Uterus (tissue), 4 donors: Measurements from ENCODE around the gene ZSCAN16. TPM values are rescaled to one million over a fixed set of nuclear protein-coding genes. Genes with fewer than 3 reads are reported as not detected.
A peak's percentile ranks its signal among the peaks of the same experiment; 100 is the strongest.

Experiments used
- DNase-seq, 2 donors: peaks; one replicate each; pipeline ENCODE4 v3.0.0-alpha.2; 2019 to 2020
- H3K27ac ChIP-seq, 2 donors: fragments of 200-600 bp; sonication (generic); 1 replicate in 1 of 2; 2 replicates in 1 of 2; pipeline ENCODE4 v1.5.1; 2016 to 2018
- H3K27me3 ChIP-seq, 2 donors: fragments of 200-600 bp; sonication (generic); one replicate each; pipeline ENCODE4 v1.5.1; 2018 to 2019; ENCODE audit warnings: control low read depth in 1 of 2
- H3K36me3 ChIP-seq, 2 donors: fragments of 200-600 bp; sonication (generic); one replicate each; pipeline ENCODE4 v1.5.1; 2019; ENCODE audit warnings: control low read depth in 1 of 2
- H3K4me1 ChIP-seq, 2 donors: fragments of 200-600 bp; sonication (generic); one replicate each; pipeline ENCODE4 v1.5.1; 2018 to 2019; ENCODE audit warnings: control low read depth in 1 of 2
- H3K4me3 ChIP-seq, 2 donors: fragments of 200-600 bp; sonication (generic); 1 replicate in 1 of 2; 2 replicates in 1 of 2; pipeline ENCODE4 v1.5.1; 2018 to 2019; ENCODE audit warnings: mild to moderate bottlenecking in 1 of 2
- H3K9me3 ChIP-seq, 2 donors: fragments of 200-600 bp; sonication (generic); one replicate each; pipeline ENCODE4 v1.5.1; 2019; ENCODE audit warnings: control low read depth in 1 of 2
- POLR2A ChIP-seq, 2 donors: fragments of 450-650 bp; IDR thresholded peaks; one replicate each; pipeline ENCODE4 v1.6.1; 2016; ENCODE audit warnings: antibody characterized with exemption in 2 of 2, mild to moderate bottlenecking in 1 of 2, moderate library complexity in 1 of 2
- intact Hi-C: fragments of 100-400 bp; cut with DNase I; formaldehyde crosslinking; loops from one replicate; pipeline ENCODE4 v1.15.1; 2023; ENCODE audit warnings: low total_unique reads
- total RNA-seq, 4 donors: library from RNA; depleted of rRNA in 3 of 4; stranded (reverse); fragments of >200 nt in 3 of 4; gene quantifications; one replicate each; pipeline versions ENCODE4 v1.1.0 to v1.2.4, GENCODE V29; 2014 to 2023
- TF ChIP-seq, protein P1 (sequence below), 4 experiments: fragments of 200-600 bp in 2 of 4; fragments of 450-650 bp in 2 of 4; sonication (generic) in 2 of 4; IDR thresholded peaks; one replicate each; pipeline ENCODE4 v1.5.1; 2016 to 2019; ENCODE audit warnings: antibody characterized with exemption in 4 of 4, mild to moderate bottlenecking in 2 of 4, moderate library complexity in 1 of 4
- donor health status: DM: yes; HTN: yes; CAD: no.

The ZSCAN16 gene
- total RNA-seq, 4 donors from 2014 or later = 1.8 to 7.9 (median 5.3) TPM; not detected in 1

DNA sequence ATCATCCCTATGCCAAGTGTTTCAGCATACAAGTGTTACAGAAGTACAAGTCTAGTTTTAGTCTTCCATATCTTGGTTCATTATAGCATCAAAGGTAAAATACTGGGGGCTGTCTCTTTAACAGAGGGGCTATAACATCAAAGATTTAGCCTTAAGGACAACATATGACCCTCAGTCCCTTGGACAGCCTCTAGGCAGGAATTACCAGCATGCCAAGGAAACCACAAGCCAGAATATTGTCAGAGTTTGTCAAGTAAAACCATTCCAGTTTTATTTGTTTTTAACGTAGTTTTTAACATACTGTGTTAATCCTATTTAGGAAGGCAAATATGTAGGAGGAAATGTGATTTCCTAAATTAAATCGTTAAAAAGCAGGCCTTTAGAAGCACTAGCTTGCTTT lies 35.8 kb downstream of the ZSCAN16 start:
- intact Hi-C loops = no loop called here
- Histone ChIP-seq H3K36me3 (peaks cover 0 to 1% of the 10 kb centered on the region in 2 donors), H3K27ac (no peak overlapping the region), H3K27me3 (no peaks in the 10 kb centered on the region), H3K9me3 (no peaks in the 10 kb centered on the region), H3K4me3 (no peak overlapping the region), H3K4me1 (no peaks in the 10 kb centered on the region)
- no peak for TF ChIP-seq POLR2A (IDR thresholded peaks at IDR 0.05)
- TF ChIP-seq, protein P1, sequence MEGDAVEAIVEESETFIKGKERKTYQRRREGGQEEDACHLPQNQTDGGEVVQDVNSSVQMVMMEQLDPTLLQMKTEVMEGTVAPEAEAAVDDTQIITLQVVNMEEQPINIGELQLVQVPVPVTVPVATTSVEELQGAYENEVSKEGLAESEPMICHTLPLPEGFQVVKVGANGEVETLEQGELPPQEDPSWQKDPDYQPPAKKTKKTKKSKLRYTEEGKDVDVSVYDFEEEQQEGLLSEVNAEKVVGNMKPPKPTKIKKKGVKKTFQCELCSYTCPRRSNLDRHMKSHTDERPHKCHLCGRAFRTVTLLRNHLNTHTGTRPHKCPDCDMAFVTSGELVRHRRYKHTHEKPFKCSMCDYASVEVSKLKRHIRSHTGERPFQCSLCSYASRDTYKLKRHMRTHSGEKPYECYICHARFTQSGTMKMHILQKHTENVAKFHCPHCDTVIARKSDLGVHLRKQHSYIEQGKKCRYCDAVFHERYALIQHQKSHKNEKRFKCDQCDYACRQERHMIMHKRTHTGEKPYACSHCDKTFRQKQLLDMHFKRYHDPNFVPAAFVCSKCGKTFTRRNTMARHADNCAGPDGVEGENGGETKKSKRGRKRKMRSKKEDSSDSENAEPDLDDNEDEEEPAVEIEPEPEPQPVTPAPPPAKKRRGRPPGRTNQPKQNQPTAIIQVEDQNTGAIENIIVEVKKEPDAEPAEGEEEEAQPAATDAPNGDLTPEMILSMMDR (IDR thresholded peaks at IDR 0.05) = no peak
- no peak for DNase-seq

DNA sequence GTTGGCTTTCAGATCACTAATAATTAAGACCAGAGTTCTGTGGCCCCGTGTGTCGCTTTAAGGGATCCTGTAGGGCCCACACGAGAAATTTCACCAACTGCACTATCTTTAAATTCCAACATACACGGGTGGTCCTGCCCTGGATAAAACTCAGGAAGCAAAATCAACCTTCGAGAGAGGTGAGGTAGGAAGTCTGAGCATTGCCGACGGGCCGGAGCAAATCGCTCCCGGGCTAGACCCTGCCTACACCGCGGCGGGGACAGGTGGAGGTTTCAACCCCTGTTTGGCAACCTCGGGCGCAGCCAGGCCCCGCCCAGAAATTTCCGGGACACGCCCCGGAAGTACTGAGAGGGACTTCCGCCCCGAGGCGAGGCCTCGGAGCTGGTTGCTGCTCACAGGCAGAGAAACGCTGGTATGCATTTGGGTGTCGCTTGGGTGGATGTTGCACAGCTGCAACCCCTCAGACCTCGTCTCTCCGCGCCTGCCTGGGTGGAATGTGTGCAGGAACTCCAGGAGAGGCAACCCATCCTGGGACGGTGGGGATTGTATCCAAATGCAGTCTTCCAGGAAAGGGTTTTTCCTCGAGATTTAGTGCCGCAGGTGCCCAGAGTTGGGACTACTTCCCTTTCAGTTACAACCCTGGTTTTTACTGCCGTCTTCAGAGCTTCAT lies 37.1 kb downstream of the ZSCAN16 start:
- peak; percentile 44 to 65 for DNase-seq
- TF ChIP-seq, protein P1 (IDR thresholded peaks at IDR 0.05) = no peak
- TF ChIP-seq POLR2A (IDR thresholded peaks at IDR 0.05) = no peak
- peak overlapping the region in 1 of 2 donors; percentile 13 for H3K27ac ChIP-seq
- H3K36me3 ChIP-seq = no peaks in the 10 kb centered on the region
- intact Hi-C loops = no loop called here
- peak overlapping the region; percentile 38 to 41 for H3K4me3 ChIP-seq
- H3K27me3 ChIP-seq = no peaks in the 10 kb centered on the region
- no peaks in the 10 kb centered on the region for H3K9me3 ChIP-seq
- no peaks in the 10 kb centered on the region for H3K4me1 ChIP-seq

DNA sequence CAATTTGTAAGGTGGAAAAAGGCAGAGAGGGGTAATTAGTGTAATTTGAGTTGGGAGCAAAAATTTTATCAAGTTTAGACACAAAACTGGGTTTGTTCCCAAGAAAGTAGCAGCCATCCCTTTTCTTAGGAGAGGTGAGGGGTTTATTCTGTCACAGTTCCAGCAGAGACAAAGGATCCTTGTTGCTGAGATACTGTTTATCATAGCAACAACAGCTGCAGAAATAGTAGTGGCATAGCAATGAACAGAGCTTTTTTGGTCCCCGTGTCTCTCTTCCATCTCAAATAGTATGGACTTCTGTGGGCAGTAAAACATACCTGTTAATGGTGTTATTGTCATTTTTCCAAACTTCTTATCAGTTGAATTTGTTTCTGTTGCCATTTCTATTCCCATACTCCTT lies 41.2 kb downstream of the ZSCAN16 start:
- H3K27me3 ChIP-seq = no peaks in the 10 kb centered on the region
- intact Hi-C loops = no loop called here
- TF ChIP-seq, protein P1 (IDR thresholded peaks at IDR 0.05) = no peak
- TF ChIP-seq POLR2A (IDR thresholded peaks at IDR 0.05) = no peak

DNA sequence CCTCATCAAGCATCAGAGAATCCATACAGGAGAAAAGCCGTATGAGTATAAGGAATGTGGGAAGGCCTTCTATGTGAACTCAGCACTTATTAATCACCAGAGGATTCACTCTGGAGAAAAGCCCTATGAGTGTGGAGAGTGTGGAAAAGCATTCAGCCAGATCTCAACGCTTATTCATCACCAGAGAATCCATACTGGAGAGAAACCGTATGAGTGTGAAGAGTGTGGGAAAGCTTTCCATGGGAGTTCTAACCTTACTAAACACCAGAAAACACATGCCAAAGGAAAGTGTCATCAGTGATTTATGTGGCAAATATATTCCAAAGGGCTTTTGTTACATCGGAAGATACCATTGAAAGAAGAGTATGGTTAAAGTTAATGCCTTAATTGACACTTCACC lies 42.7 kb downstream of the ZSCAN16 start:
- Histone ChIP-seq H3K4me3 (no peak overlapping the region), H3K9me3 (no peaks in the 10 kb centered on the region), H3K27ac (no peak overlapping the region), H3K4me1 (no peaks in the 10 kb centered on the region), H3K36me3 (no peaks in the 10 kb centered on the region), H3K27me3 (no peaks in the 10 kb centered on the region)
- DNase-seq = no peak
- intact Hi-C loops = no loop called here
- TF ChIP-seq, protein P1 (IDR thresholded peaks at IDR 0.05) = no peak
- no peak for TF ChIP-seq POLR2A (IDR thresholded peaks at IDR 0.05)

More for the DNA sequence above, 41.2 kb downstream of the ZSCAN16 start:
- Histone ChIP-seq H3K36me3 (no peaks in the 10 kb centered on the region), H3K4me3 (no peak overlapping the region), H3K27ac (no peak overlapping the region), H3K9me3 (no peaks in the 10 kb centered on the region), H3K4me1 (no peaks in the 10 kb centered on the region)
- no peak for DNase-seq

DNA sequence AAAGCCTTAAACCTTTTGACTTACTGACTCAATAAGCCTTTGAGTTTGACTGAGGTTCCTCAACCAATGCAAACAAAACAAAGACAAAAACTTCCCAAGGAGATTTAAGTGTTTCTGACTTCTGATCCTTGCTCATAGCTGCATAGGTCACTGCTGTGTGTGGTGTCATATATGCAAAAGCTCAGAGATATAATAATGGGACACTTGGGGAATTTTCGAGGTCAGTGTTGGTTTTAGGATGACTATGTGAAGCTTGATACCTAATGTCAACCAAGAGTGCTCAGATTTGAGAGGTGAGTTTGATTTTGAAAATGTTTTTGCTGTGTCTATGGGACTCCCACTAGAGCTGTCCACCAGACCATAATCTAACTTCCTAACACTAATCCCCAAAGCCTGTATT lies 43.5 kb downstream of the ZSCAN16 start:
- intact Hi-C loops = no loop called here
- H3K9me3 ChIP-seq = no peaks in the 10 kb centered on the region
- no peaks in the 10 kb centered on the region for H3K4me1 ChIP-seq
- no peak overlapping the region for H3K4me3 ChIP-seq
- H3K27me3 ChIP-seq = no peaks in the 10 kb centered on the region
- no peak for TF ChIP-seq POLR2A (IDR thresholded peaks at IDR 0.05)
- TF ChIP-seq, protein P1 (IDR thresholded peaks at IDR 0.05) = no peak
- DNase-seq = no peak
- no peak overlapping the region for H3K27ac ChIP-seq
- no peaks in the 10 kb centered on the region for H3K36me3 ChIP-seq
